Type B pancreatic cell (in vitro differentiated cells): Measurements from ENCODE around the gene SDCBP2. TPM values are rescaled to one million over a fixed set of nuclear protein-coding genes. Genes with fewer than 3 reads are reported as not detected.

ENCODE experiments used
- DNase-seq: peaks from one replicate; pipeline ENCODE4 v3.0.0; 2021; ENCODE audit warnings: mixed read lengths; ENCODE audit not compliant: unreplicated experiment; ENCODE audit errors: extremely low spot score
- H3K27ac Mint-ChIP-seq: 2 replicates; pipeline ENCODE4 v1.8.0; 2021; ENCODE audit warnings: mild to moderate bottlenecking, mixed read lengths
- H3K27me3 Mint-ChIP-seq: 2 replicates; pipeline ENCODE4 v1.8.0; 2021; ENCODE audit warnings: mixed read lengths
- H3K36me3 Mint-ChIP-seq: 2 replicates; pipeline ENCODE4 v1.8.0; 2021; ENCODE audit warnings: mixed read lengths
- H3K4me1 Mint-ChIP-seq: one replicate; pipeline ENCODE4 v1.8.0; 2021; ENCODE audit warnings: mixed read lengths; ENCODE audit not compliant: unreplicated experiment
- H3K4me3 Mint-ChIP-seq: 2 replicates; pipeline ENCODE4 v1.8.0; 2021; ENCODE audit warnings: mild to moderate bottlenecking, mixed read lengths
- H3K9me3 Mint-ChIP-seq: 2 replicates; pipeline ENCODE4 v1.8.0; 2021; ENCODE audit warnings: mixed read lengths
- total RNA-seq: library from RNA; stranded (reverse); gene quantifications from 2 replicates; pipeline ENCODE4 v1.2.1, GENCODE V29; 2021; ENCODE audit warnings: low replicate concordance
- TF ChIP-seq, protein P1 (sequence below): fragments of 200-600 bp; sonication (generic); conservative IDR thresholded peaks from 2 replicates; pipeline ENCODE4 v1.5.0; 2021; ENCODE audit warnings: antibody characterized with exemption, mild to moderate bottlenecking

Gene SDCBP2
- total RNA-seq, 1 donor from 2014 or later, result 4.9 TPM

DNA sequence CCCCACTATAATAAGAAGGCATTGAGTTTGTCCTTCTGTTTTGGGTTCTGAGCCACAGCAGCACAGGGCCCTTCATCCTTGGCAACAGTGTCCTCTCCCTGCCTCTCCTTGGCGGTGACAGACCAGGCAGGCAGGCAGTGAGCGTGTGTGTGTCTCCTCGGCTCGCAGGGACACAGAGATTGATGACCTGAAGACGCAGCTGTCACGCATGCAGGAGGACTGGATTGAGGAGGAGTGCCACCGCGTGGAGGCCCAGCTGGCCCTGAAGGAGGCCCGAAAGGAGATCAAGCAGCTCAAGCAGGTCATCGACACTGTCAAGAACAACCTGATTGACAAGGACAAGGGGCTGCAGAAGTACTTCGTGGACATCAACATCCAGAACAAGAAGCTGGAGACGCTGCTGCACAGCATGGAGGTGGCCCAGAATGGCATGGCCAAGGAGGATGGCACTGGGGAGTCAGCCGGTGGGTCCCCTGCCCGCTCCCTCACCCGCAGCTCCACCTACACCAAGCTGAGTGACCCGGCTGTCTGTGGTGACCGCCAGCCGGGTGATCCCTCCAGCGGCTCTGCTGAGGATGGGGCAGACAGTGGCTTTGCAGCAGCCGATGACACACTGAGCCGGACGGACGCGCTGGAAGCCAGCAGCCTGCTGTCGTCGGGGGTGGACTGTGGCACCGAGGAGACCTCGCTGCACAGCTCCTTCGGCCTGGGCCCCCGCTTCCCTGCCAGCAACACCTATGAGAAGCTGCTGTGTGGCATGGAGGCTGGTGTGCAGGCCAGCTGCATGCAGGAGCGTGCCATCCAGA lies 24.0 kb downstream of the SDCBP2 start:
- no peak for DNase-seq
- TF ChIP-seq, protein P1, sequence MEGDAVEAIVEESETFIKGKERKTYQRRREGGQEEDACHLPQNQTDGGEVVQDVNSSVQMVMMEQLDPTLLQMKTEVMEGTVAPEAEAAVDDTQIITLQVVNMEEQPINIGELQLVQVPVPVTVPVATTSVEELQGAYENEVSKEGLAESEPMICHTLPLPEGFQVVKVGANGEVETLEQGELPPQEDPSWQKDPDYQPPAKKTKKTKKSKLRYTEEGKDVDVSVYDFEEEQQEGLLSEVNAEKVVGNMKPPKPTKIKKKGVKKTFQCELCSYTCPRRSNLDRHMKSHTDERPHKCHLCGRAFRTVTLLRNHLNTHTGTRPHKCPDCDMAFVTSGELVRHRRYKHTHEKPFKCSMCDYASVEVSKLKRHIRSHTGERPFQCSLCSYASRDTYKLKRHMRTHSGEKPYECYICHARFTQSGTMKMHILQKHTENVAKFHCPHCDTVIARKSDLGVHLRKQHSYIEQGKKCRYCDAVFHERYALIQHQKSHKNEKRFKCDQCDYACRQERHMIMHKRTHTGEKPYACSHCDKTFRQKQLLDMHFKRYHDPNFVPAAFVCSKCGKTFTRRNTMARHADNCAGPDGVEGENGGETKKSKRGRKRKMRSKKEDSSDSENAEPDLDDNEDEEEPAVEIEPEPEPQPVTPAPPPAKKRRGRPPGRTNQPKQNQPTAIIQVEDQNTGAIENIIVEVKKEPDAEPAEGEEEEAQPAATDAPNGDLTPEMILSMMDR, result no peak
- H3K27ac Mint-ChIP-seq, result no peak overlapping the region
- no peaks in the 10 kb centered on the region for H3K4me1 Mint-ChIP-seq
- H3K27me3 Mint-ChIP-seq, result no peaks in the 10 kb centered on the region
- no peaks in the 10 kb centered on the region for H3K36me3 Mint-ChIP-seq
- H3K4me3 Mint-ChIP-seq, result no peak overlapping the region
- H3K9me3 Mint-ChIP-seq, result no peaks in the 10 kb centered on the region

DNA sequence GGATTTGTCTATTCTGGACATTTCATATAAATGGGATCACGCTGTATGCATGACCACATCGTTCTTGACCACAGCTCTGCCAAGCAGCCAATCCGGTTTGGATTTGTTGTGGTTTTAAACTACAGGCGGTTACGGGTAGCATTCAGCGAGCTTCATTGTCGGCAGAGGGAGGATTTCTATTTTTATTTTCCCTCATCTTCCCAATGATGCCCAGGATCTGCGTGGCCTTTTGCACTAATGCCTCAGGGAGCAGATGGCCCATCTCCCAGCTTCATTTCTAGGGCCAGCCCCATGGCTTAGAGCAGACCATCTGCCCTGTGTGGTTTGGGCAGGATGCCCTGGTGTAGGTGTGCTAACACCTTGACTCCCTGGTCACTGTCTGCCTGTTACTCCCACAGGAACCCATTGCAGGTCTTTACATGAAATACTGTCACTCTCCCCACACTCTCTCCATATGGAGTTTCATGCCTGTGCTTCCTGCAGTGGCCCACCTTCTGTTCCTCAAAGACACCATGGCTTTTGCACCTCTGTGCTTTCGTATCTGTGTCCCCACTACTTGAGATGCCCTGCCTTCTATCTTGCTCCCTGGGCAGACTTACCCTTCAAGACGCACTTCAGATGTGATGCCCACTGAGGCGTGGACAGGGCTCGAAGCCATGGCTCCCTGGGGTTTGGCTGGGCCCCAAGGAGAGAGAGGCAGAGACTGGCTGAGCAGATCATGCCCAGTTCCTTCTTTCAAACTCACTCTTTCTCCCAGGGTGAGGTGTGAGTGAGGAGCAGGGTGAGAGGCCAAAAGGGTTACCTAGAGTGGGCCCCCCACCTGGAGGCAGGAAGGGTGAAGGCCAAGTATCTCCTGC lies 26.0 kb downstream of the SDCBP2 start:
- H3K9me3 Mint-ChIP-seq, result no peaks in the 10 kb centered on the region
- no peaks in the 10 kb centered on the region for H3K4me1 Mint-ChIP-seq
- TF ChIP-seq, protein P1, result no peak
- H3K4me3 Mint-ChIP-seq, result no peak overlapping the region
- H3K36me3 Mint-ChIP-seq, result no peaks in the 10 kb centered on the region
- no peaks in the 10 kb centered on the region for H3K27me3 Mint-ChIP-seq
- no peak for DNase-seq
- no peak overlapping the region for H3K27ac Mint-ChIP-seq

DNA sequence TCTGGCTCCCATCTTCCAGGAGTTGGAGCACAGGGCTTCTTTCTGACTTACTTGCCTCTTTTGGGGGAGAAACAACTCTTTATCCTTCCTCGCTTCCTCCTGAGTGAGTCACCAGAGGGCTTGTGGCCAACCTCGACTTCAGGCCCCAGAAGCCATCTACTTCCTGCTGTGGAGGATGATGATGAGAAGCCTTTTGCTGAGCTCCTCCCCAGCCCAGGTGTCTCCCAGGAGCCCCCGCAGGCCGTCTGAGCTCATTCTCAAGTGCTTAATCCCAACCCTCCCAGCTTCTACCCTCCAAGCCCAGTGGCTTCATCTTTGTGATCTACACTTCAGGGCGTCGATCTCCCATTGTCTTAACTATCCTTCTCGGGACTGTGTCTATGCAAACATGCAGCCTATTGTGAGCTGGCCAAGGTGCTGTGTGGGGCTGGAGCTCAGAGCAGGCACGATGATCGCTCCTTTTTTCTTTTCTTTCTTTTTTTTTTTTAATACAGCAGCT lies 27.9 kb downstream of the SDCBP2 start:
- H3K27me3 Mint-ChIP-seq, result no peaks in the 10 kb centered on the region
- no peaks in the 10 kb centered on the region for H3K36me3 Mint-ChIP-seq
- H3K27ac Mint-ChIP-seq, result no peak overlapping the region
- H3K4me1 Mint-ChIP-seq, result no peaks in the 10 kb centered on the region
- no peak overlapping the region for H3K4me3 Mint-ChIP-seq
- DNase-seq, result no peak
- H3K9me3 Mint-ChIP-seq, result no peaks in the 10 kb centered on the region
- TF ChIP-seq, protein P1, result no peak

DNA sequence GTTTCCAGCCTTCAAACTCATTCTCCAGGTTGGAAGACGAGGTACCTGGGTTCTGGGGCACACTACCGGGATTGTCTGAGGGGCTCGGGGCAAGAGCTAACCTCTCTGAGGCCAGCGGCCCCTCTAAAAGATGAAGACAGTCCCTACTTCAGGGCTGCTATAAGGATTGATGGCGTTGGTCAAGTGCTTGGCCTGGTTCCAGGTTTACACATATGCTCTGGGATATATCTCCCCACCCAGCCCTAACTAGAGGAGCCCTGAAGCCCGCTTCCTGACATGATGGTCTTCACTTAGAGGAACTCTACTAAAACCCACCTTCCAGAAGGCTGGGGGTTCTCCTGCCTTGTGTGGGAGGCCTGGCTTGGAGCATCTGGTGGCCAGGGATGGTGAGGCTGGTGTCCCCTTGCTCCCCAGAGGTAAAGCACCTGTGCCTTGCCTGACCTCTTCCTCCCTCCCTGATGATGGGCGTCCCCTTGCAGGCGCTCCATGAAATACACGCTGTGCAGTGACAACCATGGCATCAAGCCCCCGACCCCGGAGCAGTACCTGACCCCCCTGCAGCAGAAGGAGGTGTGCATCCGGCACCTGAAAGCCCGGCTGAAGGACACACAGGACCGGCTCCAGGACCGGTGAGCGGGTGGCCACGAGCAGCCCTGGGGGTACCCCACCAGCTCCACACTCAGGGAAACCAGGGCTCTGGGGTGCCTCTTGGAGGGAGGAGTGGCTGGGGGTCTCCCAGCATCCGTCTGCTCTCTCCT lies 28.7 kb downstream of the SDCBP2 start:
- TF ChIP-seq, protein P1, result no peak
- no peaks in the 10 kb centered on the region for H3K4me1 Mint-ChIP-seq
- no peaks in the 10 kb centered on the region for H3K9me3 Mint-ChIP-seq
- no peak overlapping the region for H3K4me3 Mint-ChIP-seq
- no peak for DNase-seq
- no peaks in the 10 kb centered on the region for H3K27me3 Mint-ChIP-seq
- no peaks in the 10 kb centered on the region for H3K36me3 Mint-ChIP-seq
- no peak overlapping the region for H3K27ac Mint-ChIP-seq

DNA sequence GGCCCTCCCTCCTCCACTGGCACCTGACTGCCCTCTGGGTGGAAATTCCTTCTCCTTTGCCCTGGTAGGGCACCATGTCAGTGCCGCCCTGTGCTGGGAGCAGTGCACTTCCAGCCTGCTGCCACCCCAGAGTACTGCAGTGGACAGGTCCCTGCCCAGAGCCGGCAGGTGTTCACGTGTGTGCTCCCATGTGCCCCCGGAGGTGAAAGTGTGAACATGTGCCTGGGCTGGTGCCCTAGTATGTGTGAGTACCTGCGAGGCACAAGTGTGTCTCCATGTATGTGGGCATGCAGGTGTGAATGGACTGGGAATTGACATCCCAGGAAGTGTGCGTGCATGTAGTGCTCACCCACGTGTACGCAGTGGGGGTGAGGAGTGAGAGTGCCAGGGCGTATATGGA lies 29.4 kb downstream of the SDCBP2 start:
- no peak overlapping the region for H3K27ac Mint-ChIP-seq
- TF ChIP-seq, protein P1, result peak; percentile 54
- no peaks in the 10 kb centered on the region for H3K36me3 Mint-ChIP-seq
- no peaks in the 10 kb centered on the region for H3K4me1 Mint-ChIP-seq
- H3K9me3 Mint-ChIP-seq, result no peaks in the 10 kb centered on the region
- no peak overlapping the region for H3K4me3 Mint-ChIP-seq
- H3K27me3 Mint-ChIP-seq, result no peaks in the 10 kb centered on the region
- no peak for DNase-seq
